Measurements from ENCODE around the gene CLCN6. TPM values are rescaled to one million over a fixed set of nuclear protein-coding genes. Genes with fewer than 3 reads are reported as not detected.

Gene CLCN6
- polyA plus RNA-seq, 1 donor from 2014 or later, result 12.5 TPM

DNA sequence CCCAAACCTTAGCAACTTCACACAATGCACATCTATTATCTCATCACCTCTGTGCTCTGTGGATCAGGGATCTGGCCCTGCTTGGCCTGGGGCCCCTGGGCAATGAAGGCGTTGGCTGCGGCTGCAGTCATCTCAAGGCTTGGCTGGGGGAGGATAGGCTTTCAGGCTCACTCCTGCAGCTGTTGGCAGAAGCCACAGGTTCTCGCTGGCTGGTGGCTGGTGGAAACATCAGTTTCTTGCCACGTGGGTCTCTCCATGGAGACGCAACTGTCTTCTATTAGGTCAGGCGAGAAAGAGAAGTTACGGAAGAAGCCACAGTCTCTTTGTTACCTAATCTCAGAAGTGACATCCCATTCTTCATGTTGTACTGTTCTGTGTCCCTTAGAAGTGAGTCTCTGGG lies 45.2 kb downstream of the CLCN6 start:
- no peaks in the 10 kb centered on the region for H3F3A ChIP-seq (ENCODE audit: insufficient read depth, low read length, poor library complexity, severe bottlenecking)
- TF ChIP-seq REST (IDR thresholded peaks at IDR 0.05; ENCODE audit: borderline replicate concordance) (no peak), SMC3 (conservative IDR thresholded peaks at IDR 0.05; ENCODE audit: poor library complexity) (no peak), EP300 (conservative IDR thresholded peaks at IDR 0.05; ENCODE audit: poor library complexity, severe bottlenecking) (no peak), MXI1 (conservative IDR thresholded peaks at IDR 0.05; ENCODE audit: poor library complexity, severe bottlenecking) (no peak), EZH2 (IDR thresholded peaks at IDR 0.05; ENCODE audit: borderline replicate concordance, insufficient read depth, low read length, poor library complexity, severe bottlenecking) (no peak), RAD21 (conservative IDR thresholded peaks at IDR 0.05) (no peak), TAF1 (IDR thresholded peaks at IDR 0.05; ENCODE audit: low read depth) (no peak)
- no peak overlapping the region for H3K9ac ChIP-seq (ENCODE audit: low read length)
- H3K27me3 ChIP-seq (ENCODE audit: insufficient read depth, low read depth, low read length), result no peaks in the 10 kb centered on the region
- H3K27ac ChIP-seq (ENCODE audit: low read length), result no peak overlapping the region
- no peaks in the 10 kb centered on the region for H3K9me2 ChIP-seq (ENCODE audit: insufficient read depth, low read length)
- no peak overlapping the region for H3K4me3 ChIP-seq (ENCODE audit: low read length)
- no peaks in the 10 kb centered on the region for H3K79me2 ChIP-seq (replicated peaks; ENCODE audit: insufficient read depth, low read length)
- H2AFZ ChIP-seq (ENCODE audit: low read depth, low read length), result no peak overlapping the region
- H3K4me2 ChIP-seq (ENCODE audit: low read length), result no peak overlapping the region
- no peaks in the 10 kb centered on the region for H3K9me3 ChIP-seq (ENCODE audit: low read length)
- H3K36me3 ChIP-seq (ENCODE audit: insufficient read depth, low read length), result no peaks in the 10 kb centered on the region
- no peaks in the 10 kb centered on the region for H4K20me1 ChIP-seq (ENCODE audit: insufficient read depth)

DNA sequence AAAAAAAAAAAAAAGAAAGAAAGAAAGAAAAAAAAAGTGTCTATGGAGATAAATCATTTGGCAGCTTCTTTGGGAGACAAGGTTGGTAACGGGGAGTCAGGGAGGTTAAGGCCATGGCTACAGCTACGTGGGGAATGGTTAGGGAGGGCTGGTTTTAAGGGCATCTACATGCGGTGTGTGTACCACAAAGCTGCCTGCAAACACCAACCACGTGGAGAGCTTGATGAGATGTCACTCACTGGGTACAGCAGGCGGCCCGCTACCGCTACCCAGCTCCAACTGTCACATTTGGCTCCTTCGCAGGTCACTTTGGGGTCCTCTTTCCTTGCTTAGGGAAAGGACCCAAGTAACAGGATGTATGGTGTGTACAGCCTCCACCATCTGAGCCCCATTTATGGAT lies 48.5 kb downstream of the CLCN6 start:
- H3F3A ChIP-seq (ENCODE audit: insufficient read depth, low read length, poor library complexity, severe bottlenecking), result no peaks in the 10 kb centered on the region
- H3K27ac ChIP-seq (ENCODE audit: low read length), result no peak overlapping the region
- TF ChIP-seq TAF1 (IDR thresholded peaks at IDR 0.05; ENCODE audit: low read depth), result no peak
- TF ChIP-seq MXI1 (conservative IDR thresholded peaks at IDR 0.05; ENCODE audit: poor library complexity, severe bottlenecking), result no peak
- no peak for TF ChIP-seq POLR2AphosphoS5 (IDR thresholded peaks at IDR 0.05)
- no peak for TF ChIP-seq EZH2 (IDR thresholded peaks at IDR 0.05; ENCODE audit: borderline replicate concordance, insufficient read depth, low read length, poor library complexity, severe bottlenecking)
- no peak for TF ChIP-seq REST (IDR thresholded peaks at IDR 0.05; ENCODE audit: borderline replicate concordance)
- TF ChIP-seq RAD21 (conservative IDR thresholded peaks at IDR 0.05), result no peak
- no peak overlapping the region for H3K4me3 ChIP-seq (ENCODE audit: low read length)
- no peak overlapping the region for H3K4me2 ChIP-seq (ENCODE audit: low read length)
- peaks cover 28% of the 10 kb centered on the region for H3K27me3 ChIP-seq (ENCODE audit: insufficient read depth, low read depth, low read length)
- H3K9me2 ChIP-seq (ENCODE audit: insufficient read depth, low read length), result no peaks in the 10 kb centered on the region
- no peaks in the 10 kb centered on the region for H3K36me3 ChIP-seq (ENCODE audit: insufficient read depth, low read length)
- H4K20me1 ChIP-seq (ENCODE audit: insufficient read depth), result no peaks in the 10 kb centered on the region
- no peaks in the 10 kb centered on the region for H3K9me3 ChIP-seq (ENCODE audit: low read length)
- no peak overlapping the region for H3K9ac ChIP-seq (ENCODE audit: low read length)
- no peak overlapping the region for H2AFZ ChIP-seq (ENCODE audit: low read depth, low read length)
- no peaks in the 10 kb centered on the region for H3K79me2 ChIP-seq (replicated peaks; ENCODE audit: insufficient read depth, low read length)
